Endothelial cell of umbilical vein (primary cell): ENCODE results near the gene PTGER3. TPM values are rescaled to one million over a fixed set of nuclear protein-coding genes. Genes with fewer than 3 reads are reported as not detected.

Source experiments
- BruUV-seq: library from RNA; stranded (reverse); fragments of 400-500 nt; replicated peaks from 2 replicates; lab custom pipeline; 2021; lab: Mats Ljungman, UMichigan
- CTCF ChIA-PET: fragments of 300-600, 350-600 bp; sonication (Branson Sonifier 250); formaldehyde crosslinking; loops from one replicate; lab custom pipeline; 2021; ENCODE audit warnings: antibody characterized with exemption, inconsistent platforms; lab: Charles Lee
- POLR2A ChIA-PET: fragments of 300-600, 350-600 bp; sonication (Branson Sonifier 250); formaldehyde crosslinking; loops from one replicate; lab custom pipeline; 2021; ENCODE audit warnings: antibody characterized with exemption, inconsistent platforms; lab: Charles Lee
- DNase-seq: peaks from one replicate; pipeline ENCODE4 v3.0.0-alpha.2; 2011; ENCODE audit warnings: low read depth, low spot score
- FAIRE-seq: peaks from 2 replicates; lab custom pipeline; 2011; peaks lifted over from hg19 to GRCh38; lab: Jason Lieb, UNC
- H2AFZ ChIP-seq: 2 replicates; pipeline ENCODE4 v1.6.0; 2012; ENCODE audit warnings: low read depth, low read length, control low read depth, inconsistent platforms
- H3K27ac ChIP-seq: 2 replicates; pipeline ENCODE4 v1.5.1; 2011; ENCODE audit warnings: low read depth, mild to moderate bottlenecking, control low read depth, low read length, moderate library complexity; ENCODE audit not compliant: insufficient read depth
- H3K27me3 ChIP-seq, 2 experiments: 2 replicates each; pipeline versions ENCODE4 v1.6.0 to v1.6.1; 2011; ENCODE audit warnings: low read length in 2 of 2, mixed read lengths in 1 of 2; ENCODE audit not compliant: control insufficient read depth in 2 of 2, insufficient read depth in 2 of 2
- H3K36me3 ChIP-seq, 2 experiments: 2 replicates in 1 of 2; 3 replicates in 1 of 2; pipeline ENCODE4 v1.5.1; 2011; ENCODE audit warnings: low read length in 2 of 2, mild to moderate bottlenecking in 1 of 2, moderate library complexity in 1 of 2; ENCODE audit not compliant: control insufficient read depth in 2 of 2, insufficient read depth in 2 of 2; ENCODE audit errors: extremely low read depth in 1 of 2
- H3K4me1 ChIP-seq: 3 replicates; pipeline ENCODE4 v1.5.1; 2011; ENCODE audit warnings: mild to moderate bottlenecking, low read length; ENCODE audit not compliant: control insufficient read depth, insufficient read depth; ENCODE audit errors: extremely low read depth
- H3K4me2 ChIP-seq: 2 replicates; pipeline ENCODE4 v1.6.1; 2011; ENCODE audit warnings: low read length, control low read depth, mixed read lengths; ENCODE audit not compliant: insufficient read depth
- H3K4me3 ChIP-seq, 3 experiments: fragments of 200-600 bp in 1 of 3; sonication (generic), shearing (Covaris generic) in 1 of 3; replicated peaks in 1 of 3; 2 replicates each; pipeline ENCODE4 v1.5.1; 2011 to 2016; ENCODE audit warnings: control low read depth in 3 of 3, low read length in 3 of 3, mild to moderate bottlenecking in 2 of 3, inconsistent platforms in 1 of 3, low read depth in 1 of 3, moderate library complexity in 1 of 3; ENCODE audit not compliant: insufficient read depth in 1 of 3
- H3K79me2 ChIP-seq: 2 replicates; pipeline ENCODE4 v1.6.0; 2012; ENCODE audit warnings: low read length, inconsistent platforms; ENCODE audit not compliant: control insufficient read depth, insufficient read depth
- H3K9ac ChIP-seq: replicated peaks from 2 replicates; pipeline ENCODE3; 2011; ENCODE audit warnings: low read length, control low read depth; ENCODE audit not compliant: insufficient read depth; ENCODE audit errors: extremely low read depth
- H3K9me1 ChIP-seq: replicated peaks from 3 replicates; pipeline ENCODE4 v1.6.0; 2011; ENCODE audit warnings: mild to moderate bottlenecking, low read length; ENCODE audit not compliant: control insufficient read depth, insufficient read depth; ENCODE audit errors: extremely low read depth
- H3K9me3 ChIP-seq: replicated peaks from 2 replicates; pipeline ENCODE4 v1.5.1; 2012; ENCODE audit warnings: low read length, inconsistent platforms; ENCODE audit not compliant: control insufficient read depth, insufficient read depth
- H4K20me1 ChIP-seq: replicated peaks from 2 replicates; pipeline ENCODE3; 2011; ENCODE audit warnings: mild to moderate bottlenecking, low read length; ENCODE audit not compliant: control insufficient read depth, insufficient read depth; ENCODE audit errors: extremely low read depth
- CTCF ChIP-seq, 2 donors: IDR thresholded peaks; 1 replicate in 1 of 2; 2 replicates in 1 of 2; pipeline ENCODE4 v1.5.1; 2011; ENCODE audit warnings: low read length in 2 of 2, mild to moderate bottlenecking in 2 of 2, moderate library complexity in 2 of 2, control low read depth in 1 of 2, inconsistent platforms in 1 of 2, low read depth in 1 of 2; ENCODE audit not compliant: insufficient read depth in 1 of 2; ENCODE audit errors: extremely low read depth in 1 of 2
- EZH2 ChIP-seq: IDR thresholded peaks from 2 replicates; pipeline ENCODE4 v1.6.1; 2012; ENCODE audit warnings: borderline replicate concordance, low read depth, mild to moderate bottlenecking, moderate library complexity, low read length, inconsistent platforms; ENCODE audit not compliant: severe bottlenecking
- FOS ChIP-seq: IDR thresholded peaks from 2 replicates; pipeline ENCODE4 v1.6.1; 2011; ENCODE audit warnings: mild to moderate bottlenecking, low read length, moderate library complexity, borderline replicate concordance; ENCODE audit not compliant: insufficient read depth
- GATA2 ChIP-seq: IDR thresholded peaks from 2 replicates; pipeline ENCODE4 v1.7.0; 2011; ENCODE audit warnings: low read depth, mild to moderate bottlenecking, moderate library complexity, mixed read lengths, low read length; ENCODE audit not compliant: insufficient read length, insufficient read depth
- JUN ChIP-seq: IDR thresholded peaks from 2 replicates; pipeline ENCODE4 v1.6.1; 2011; ENCODE audit warnings: borderline replicate concordance, low read depth; ENCODE audit not compliant: insufficient read length, insufficient read depth
- MAX ChIP-seq: IDR thresholded peaks from 2 replicates; pipeline ENCODE4 v1.6.1; 2011; ENCODE audit not compliant: insufficient read depth, insufficient read length
- MYC ChIP-seq: IDR thresholded peaks from one replicate; pipeline ENCODE4 v1.6.1; 2011; ENCODE audit warnings: mild to moderate bottlenecking, low read depth, low read length
- POLR2A ChIP-seq: IDR thresholded peaks from 2 replicates; pipeline ENCODE4 v1.6.1; 2012; ENCODE audit warnings: low read depth, mild to moderate bottlenecking, control low read depth, low read length
- POLR2AphosphoS5 ChIP-seq: IDR thresholded peaks from 2 replicates; pipeline ENCODE4 v1.6.1; 2012; ENCODE audit warnings: low read depth, mild to moderate bottlenecking, control low read depth, low read length, moderate library complexity; ENCODE audit not compliant: insufficient read depth
- dilution Hi-C: fragments of 300-500 bp; cut with MboI; formaldehyde crosslinking; loops from one replicate; pipeline ENCODE4 v1.15.0; 2019; ENCODE audit warnings: low sequenced_read_pairs; ENCODE audit not compliant: extremely low pct_ligation_motif_present
- intact Hi-C: fragments of 100-400 bp; cut with micrococcal nuclease; formaldehyde crosslinking; loops from one replicate; pipeline ENCODE4 v1.10.0; 2022
- polyA plus RNA-seq, 4 experiments: library from polyadenylated mRNA; depleted of rRNA in 3 of 4; stranded (reverse) in 3 of 4; unstranded in 1 of 4; fragments of >200 nt; gene quantifications; 2 replicates each; pipeline versions ENCODE4 v1.2.1 to v1.2.3, GENCODE V29; 2011 to 2012; ENCODE audit warnings: missing spikeins in 1 of 4
- total RNA-seq: library from RNA; stranded (reverse); gene quantifications from 2 replicates; pipeline ENCODE4 v1.2.3, GENCODE V29; 2021

Gene PTGER3
- total and polyA plus RNA-seq, 2 donors (not counting 3 experiments of a cell fraction or from before 2014, with no cell fraction given) = 0.01 TPM; not detected in 1

GRCh38 chr1:70993798-70994197 is 53.8 kb downstream of the PTGER3 start:
- no TSS peak for BruUV-seq
- H3K27me3 ChIP-seq = no peaks in the 10 kb centered on the region
- no peaks in the 10 kb centered on the region for H3K36me3 ChIP-seq
- no peak overlapping the region for H2AFZ ChIP-seq
- DNase-seq (no peak), FAIRE-seq (no peak)
- intact Hi-C loops (no loop called here), dilution Hi-C loops (no loop called here)
- no peak overlapping the region for H3K4me3 ChIP-seq
- no peaks in the 10 kb centered on the region for H3K9me1 ChIP-seq
- ChIA-PET POLR2A (no interaction called here), CTCF (no interaction called here)
- no peaks in the 10 kb centered on the region for H3K79me2 ChIP-seq
- no peaks in the 10 kb centered on the region for H4K20me1 ChIP-seq
- H3K4me2 ChIP-seq = no peak overlapping the region
- H3K4me1 ChIP-seq = no peaks in the 10 kb centered on the region
- H3K27ac ChIP-seq = no peak overlapping the region
- TF ChIP-seq MAX (no peak), JUN (no peak), MYC (no peak), FOS (no peak), POLR2AphosphoS5 (no peak), CTCF (IDR thresholded peaks at IDR 0.05; ENCODE audit: extremely low read depth in 1 of 2, insufficient read depth in 1 of 2, low read depth in 1 of 2, low read length in 2 of 2) (no peak), GATA2 (no peak), POLR2A (no peak), EZH2 (no peak)
- H3K9ac ChIP-seq = no peak overlapping the region
- no peaks in the 10 kb centered on the region for H3K9me3 ChIP-seq
